AG09319 (cell line): ENCODE results near the gene PLCL1.

ENCODE experiments used
- DNase-seq: peaks from one replicate; pipeline ENCODE4 v3.0.0-alpha.2; 2010; ENCODE audit warnings: low read depth; ENCODE audit errors: extremely low read depth
- CTCF ChIP-seq: IDR thresholded peaks from 2 replicates; pipeline ENCODE4 v1.5.1; 2011; ENCODE audit warnings: low read depth, mild to moderate bottlenecking, inconsistent platforms, low read length, moderate library complexity

PLCL1 gene

GRCh38 chr2:197943731-197944130, 139.3 kb downstream of the PLCL1 start:
- DNase-seq = no peak
- no peak for TF ChIP-seq CTCF

- no peak for TF ChIP-seq CTCF
- DNase-seq = no peak
Measured at GRCh38 chr2:197944416-197945096, 140.2 kb downstream of the PLCL1 start.

GRCh38 chr2:197946562-197946961, 142.2 kb downstream of the PLCL1 start:
- TF ChIP-seq CTCF = no peak
- no peak for DNase-seq

- no peak for DNase-seq
- TF ChIP-seq CTCF = no peak
Measured at GRCh38 chr2:197947219-197947757, 142.9 kb downstream of the PLCL1 start.

GRCh38 chr2:197949224-197949623, 144.8 kb downstream of the PLCL1 start:
- TF ChIP-seq CTCF = no peak

GRCh38 chr2:197950006-197950405, 145.6 kb downstream of the PLCL1 start:
- DNase-seq = no peak

More at GRCh38 chr2:197949224-197949623, 144.8 kb downstream of the PLCL1 start:
- DNase-seq = no peak

More at GRCh38 chr2:197950006-197950405, 145.6 kb downstream of the PLCL1 start:
- TF ChIP-seq CTCF = no peak
